ENCODE data around the gene BID.

- TF ChIP-seq, protein P1, sequence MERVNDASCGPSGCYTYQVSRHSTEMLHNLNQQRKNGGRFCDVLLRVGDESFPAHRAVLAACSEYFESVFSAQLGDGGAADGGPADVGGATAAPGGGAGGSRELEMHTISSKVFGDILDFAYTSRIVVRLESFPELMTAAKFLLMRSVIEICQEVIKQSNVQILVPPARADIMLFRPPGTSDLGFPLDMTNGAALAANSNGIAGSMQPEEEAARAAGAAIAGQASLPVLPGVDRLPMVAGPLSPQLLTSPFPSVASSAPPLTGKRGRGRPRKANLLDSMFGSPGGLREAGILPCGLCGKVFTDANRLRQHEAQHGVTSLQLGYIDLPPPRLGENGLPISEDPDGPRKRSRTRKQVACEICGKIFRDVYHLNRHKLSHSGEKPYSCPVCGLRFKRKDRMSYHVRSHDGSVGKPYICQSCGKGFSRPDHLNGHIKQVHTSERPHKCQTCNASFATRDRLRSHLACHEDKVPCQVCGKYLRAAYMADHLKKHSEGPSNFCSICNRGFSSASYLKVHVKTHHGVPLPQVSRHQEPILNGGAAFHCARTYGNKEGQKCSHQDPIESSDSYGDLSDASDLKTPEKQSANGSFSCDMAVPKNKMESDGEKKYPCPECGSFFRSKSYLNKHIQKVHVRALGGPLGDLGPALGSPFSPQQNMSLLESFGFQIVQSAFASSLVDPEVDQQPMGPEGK (CRISPR knock-in tag; IDR thresholded peaks at IDR 0.05; ENCODE audit: borderline replicate concordance), result no peak
- TF ChIP-seq OSR1 (CRISPR knock-in tag; IDR thresholded peaks at IDR 0.05) (no peak), ZNF8 (CRISPR knock-in tag; IDR thresholded peaks at IDR 0.05) (no peak), RARB (CRISPR knock-in tag; IDR thresholded peaks at IDR 0.05) (no peak), ZNF70 (CRISPR knock-in tag; IDR thresholded peaks at IDR 0.05) (no peak), ZFP30 (CRISPR knock-in tag; IDR thresholded peaks at IDR 0.05) (no peak), ISL1 (CRISPR knock-in tag; IDR thresholded peaks at IDR 0.05) (no peak), POU6F1 (CRISPR knock-in tag; IDR thresholded peaks at IDR 0.05; ENCODE audit: borderline replicate concordance, low read depth) (no peak), ZC3H10 (CRISPR knock-in tag; IDR thresholded peaks at IDR 0.05) (no peak)
These were observed 49.4 kb downstream of the BID start for GRCh38 chr22:17724678-17725499.

Data from SK-N-SH treated with all-trans-retinoic acid at 6 μM for 48 hours (cell line).